Lung (tissue), 12 donors: ENCODE results near the gene SLC25A48. TPM values are rescaled to one million over a fixed set of nuclear protein-coding genes. Genes with fewer than 3 reads are reported as not detected.

Source experiments
- ATAC-seq: fragments of 200-7000 bp; cut with Tn5 transposase; one replicate; pipeline ENCODE4 v1.9.1; 2020; ENCODE audit warnings: moderate number of reproducible peaks; ENCODE audit not compliant: insufficient read depth, low FRiP score
- DNase-seq, 3 donors: peaks; one replicate each; pipeline ENCODE4 v3.0.0-alpha.2; 2013 to 2017
- H3K27ac ChIP-seq, 2 donors: one replicate each; pipeline ENCODE4 v1.5.1; 2013; ENCODE audit warnings: mild to moderate bottlenecking in 2 of 2, moderate library complexity in 2 of 2, control low read depth in 1 of 2, inconsistent platforms in 1 of 2, low read depth in 1 of 2, low read length in 1 of 2
- H3K27me3 ChIP-seq, 3 donors: one replicate each; pipeline ENCODE4 v1.5.1; 2013; ENCODE audit warnings: low read length in 2 of 3; ENCODE audit not compliant: control insufficient read depth in 3 of 3, insufficient read depth in 3 of 3
- H3K36me3 ChIP-seq, 4 donors: one replicate each; pipeline ENCODE4 v1.5.1; 2013; ENCODE audit warnings: low read length in 4 of 4, mild to moderate bottlenecking in 1 of 4, moderate library complexity in 1 of 4; ENCODE audit not compliant: control insufficient read depth in 4 of 4, insufficient read depth in 4 of 4
- H3K4me1 ChIP-seq, 5 donors: one replicate each; pipeline ENCODE4 v1.5.1; 2013; ENCODE audit warnings: low read length in 5 of 5, mild to moderate bottlenecking in 2 of 5, moderate library complexity in 1 of 5; ENCODE audit not compliant: control insufficient read depth in 5 of 5, insufficient read depth in 5 of 5
- H3K4me3 ChIP-seq: one replicate; pipeline ENCODE4 v1.5.1; 2013; ENCODE audit warnings: mild to moderate bottlenecking, control low read depth, moderate library complexity
- H3K9ac ChIP-seq, 2 donors: one replicate each; pipeline ENCODE4 v1.5.1; 2013; ENCODE audit warnings: low read length in 2 of 2, control low read depth in 1 of 2; ENCODE audit not compliant: insufficient read depth in 1 of 2
- H3K9me3 ChIP-seq, 4 donors: one replicate each; pipeline ENCODE4 v1.5.1; 2013; ENCODE audit warnings: low read length in 3 of 4, mild to moderate bottlenecking in 1 of 4, moderate library complexity in 1 of 4; ENCODE audit not compliant: control insufficient read depth in 4 of 4, insufficient read depth in 3 of 4
- WGBS, 2 donors: extraction: QIAGEN DNeasy Blood & Tissue Kit; methylation state at CpG; one replicate each; pipeline ENCODE4 v1.1.7; 2013; 5-methylcytosine and 5-hydroxymethylcytosine counted together
- polyA plus RNA-seq, 2 donors: library from polyadenylated mRNA; stranded (reverse); fragments of 200-250 nt; gene quantifications; one replicate each; pipeline ENCODE4 v1.2.1, GENCODE V29; 2013
- total RNA-seq, 2 donors: library from RNA; depleted of rRNA in 1 of 2; stranded (reverse); fragments of >200 nt in 1 of 2; gene quantifications; one replicate each; pipeline ENCODE4 v1.2.1, GENCODE V29; 2014 to 2021
- TF ChIP-seq, protein P1 (sequence below): IDR thresholded peaks from 2 replicates; pipeline ENCODE4 v1.5.1; 2012; ENCODE audit warnings: mild to moderate bottlenecking; ENCODE audit errors: control extremely low read depth, extremely low read depth
- donor health status: control.
- donor health status: control.
- donor health status: Bipolar disorder and iron deficiency.
- donor health status: healthy.
- donor health status: DM: yes; HTN: yes; CAD: no.

SLC25A48 gene
- total and polyA plus RNA-seq, 4 donors: not detected

DNA sequence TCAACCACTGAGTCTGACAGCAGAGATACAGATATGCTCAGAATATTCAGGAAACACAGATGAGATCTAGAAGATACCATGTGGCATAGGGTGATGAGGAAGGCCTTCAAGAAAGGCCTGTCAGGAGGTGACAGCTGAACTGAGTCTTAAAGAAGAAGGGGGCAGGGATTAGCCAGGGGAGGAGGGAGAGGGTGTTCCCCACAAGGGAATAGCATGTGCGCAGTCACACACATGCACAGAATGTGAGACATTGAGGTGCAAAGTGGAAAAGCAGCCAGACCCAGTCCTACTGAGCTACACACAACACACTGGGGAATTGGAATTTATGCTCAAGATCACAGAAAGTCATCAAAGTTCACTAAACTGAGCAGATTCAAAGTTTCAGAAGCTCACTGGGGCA is 3.0 kb upstream of the SLC25A48 start:
- Histone ChIP-seq H3K27ac (no peak overlapping the region), H3K4me3 (no peak overlapping the region), H3K4me1 (peaks cover 0 to 17% (median 4%) of the 10 kb centered on the region in 5 donors), H3K27me3 (peaks cover 0 to 42% (median 25%) of the 10 kb centered on the region in 3 donors), H3K9ac (no peak overlapping the region), H3K36me3 (no peaks in the 10 kb centered on the region), H3K9me3 (no peaks in the 10 kb centered on the region)
- DNase-seq (no peak), ATAC-seq (no peak)
- TF ChIP-seq, protein P1, sequence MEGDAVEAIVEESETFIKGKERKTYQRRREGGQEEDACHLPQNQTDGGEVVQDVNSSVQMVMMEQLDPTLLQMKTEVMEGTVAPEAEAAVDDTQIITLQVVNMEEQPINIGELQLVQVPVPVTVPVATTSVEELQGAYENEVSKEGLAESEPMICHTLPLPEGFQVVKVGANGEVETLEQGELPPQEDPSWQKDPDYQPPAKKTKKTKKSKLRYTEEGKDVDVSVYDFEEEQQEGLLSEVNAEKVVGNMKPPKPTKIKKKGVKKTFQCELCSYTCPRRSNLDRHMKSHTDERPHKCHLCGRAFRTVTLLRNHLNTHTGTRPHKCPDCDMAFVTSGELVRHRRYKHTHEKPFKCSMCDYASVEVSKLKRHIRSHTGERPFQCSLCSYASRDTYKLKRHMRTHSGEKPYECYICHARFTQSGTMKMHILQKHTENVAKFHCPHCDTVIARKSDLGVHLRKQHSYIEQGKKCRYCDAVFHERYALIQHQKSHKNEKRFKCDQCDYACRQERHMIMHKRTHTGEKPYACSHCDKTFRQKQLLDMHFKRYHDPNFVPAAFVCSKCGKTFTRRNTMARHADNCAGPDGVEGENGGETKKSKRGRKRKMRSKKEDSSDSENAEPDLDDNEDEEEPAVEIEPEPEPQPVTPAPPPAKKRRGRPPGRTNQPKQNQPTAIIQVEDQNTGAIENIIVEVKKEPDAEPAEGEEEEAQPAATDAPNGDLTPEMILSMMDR: no peak
- WGBS, 2 donors: 90 to 98% methylated on average over 1 of the region's 1 CpG

DNA sequence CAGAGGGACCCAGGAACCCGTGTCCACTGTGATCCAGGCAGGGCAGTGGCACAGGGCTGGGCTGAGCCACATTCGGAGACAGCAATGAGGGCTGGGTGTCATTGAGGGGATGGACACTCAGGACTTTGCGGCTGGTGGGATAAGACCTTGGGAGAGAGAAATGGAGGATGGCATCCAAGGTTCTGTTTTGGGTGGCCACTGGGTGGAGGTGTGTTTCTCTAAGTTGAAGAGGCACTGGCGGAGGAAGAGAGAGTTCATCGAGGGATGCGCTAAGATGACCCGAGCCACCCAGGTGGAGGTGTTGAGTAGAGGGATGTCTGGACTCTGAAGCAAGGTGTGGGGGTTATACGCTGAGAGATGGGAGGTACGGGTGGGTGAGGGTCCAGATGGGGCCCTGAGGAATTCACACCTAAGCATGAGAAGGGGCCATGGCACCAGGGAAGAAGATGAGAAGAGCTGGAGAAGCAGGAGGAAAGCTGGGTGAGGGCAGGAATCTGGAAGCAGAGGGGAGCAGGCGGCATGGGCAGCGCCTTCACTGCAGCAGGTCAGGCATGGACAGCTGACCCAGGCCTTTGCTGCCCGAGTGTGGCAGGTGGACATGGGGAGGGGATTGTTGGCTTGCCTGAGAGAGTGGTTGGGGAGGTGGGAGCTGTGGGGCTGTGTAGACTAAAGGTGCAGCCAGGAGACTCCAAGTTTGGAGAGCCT is 2.5 kb upstream of the SLC25A48 start:
- no peak overlapping the region for H3K9ac ChIP-seq
- H3K27me3 ChIP-seq: peaks cover 0 to 48% (median 28%) of the 10 kb centered on the region in 3 donors
- WGBS, 2 donors: 83 to 87% methylated on average over 12 of the region's 12 CpGs
- ATAC-seq (no peak), DNase-seq (no peak)
- H3K36me3 ChIP-seq: no peaks in the 10 kb centered on the region
- H3K4me1 ChIP-seq: peaks cover 0 to 17% (median 4%) of the 10 kb centered on the region in 5 donors
- TF ChIP-seq, protein P1: no peak
- no peak overlapping the region for H3K27ac ChIP-seq
- H3K4me3 ChIP-seq: no peak overlapping the region
- no peaks in the 10 kb centered on the region for H3K9me3 ChIP-seq

DNA sequence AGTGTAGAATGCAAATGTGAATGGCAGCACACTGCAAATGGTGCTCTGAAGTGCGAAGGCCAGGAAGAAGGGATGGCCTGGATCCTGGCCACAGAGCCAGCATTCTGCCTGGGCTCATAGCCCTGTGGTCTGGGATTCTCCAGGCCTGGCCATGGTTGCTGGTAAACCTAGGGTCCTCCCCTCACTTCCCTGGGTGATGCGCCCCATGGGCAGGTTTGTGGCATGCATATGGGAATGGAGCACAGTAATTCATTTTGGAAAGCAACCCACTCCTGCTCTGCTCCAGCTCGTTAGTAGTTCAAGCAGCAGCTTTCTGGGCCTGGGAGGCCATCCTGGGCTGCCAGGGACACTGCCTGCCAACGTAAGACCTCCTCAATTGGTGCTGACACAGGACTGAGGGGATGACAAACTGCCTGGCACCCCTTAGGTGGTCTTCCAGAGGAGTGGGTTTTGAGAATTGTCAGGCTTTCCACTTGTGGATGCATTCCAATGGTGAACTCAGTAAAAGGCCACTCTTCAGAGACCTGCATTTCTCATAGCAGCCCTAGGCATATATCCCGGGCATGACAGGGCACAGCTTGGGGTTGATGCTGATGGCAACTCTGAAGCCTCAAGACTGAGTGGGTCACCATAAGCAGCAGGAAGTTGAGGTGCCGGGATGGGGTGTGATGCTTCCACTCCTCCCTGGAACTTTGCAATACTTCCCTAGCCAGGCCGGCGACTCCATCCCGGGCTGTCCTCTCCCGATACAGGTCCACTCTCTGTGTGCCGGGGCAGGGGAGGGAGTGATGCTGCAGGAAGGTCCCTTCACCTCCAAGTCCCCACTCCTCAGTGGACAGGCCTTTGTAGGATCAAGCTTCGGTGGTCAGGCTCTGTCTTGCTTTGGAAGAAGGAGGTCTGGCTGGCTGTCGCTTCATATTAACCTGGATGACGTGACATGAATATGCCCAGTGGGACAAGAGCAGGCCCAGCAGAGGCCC is 1.2 kb upstream of the SLC25A48 start:
- Histone ChIP-seq H3K36me3 (no peaks in the 10 kb centered on the region), H3K9me3 (no peaks in the 10 kb centered on the region)
- TF ChIP-seq, protein P1: no peak

More for the DNA sequence above, 1.2 kb upstream of the SLC25A48 start:
- DNase-seq (no peak), ATAC-seq (no peak)
- H3K4me3 ChIP-seq: no peak overlapping the region
- peaks cover 0 to 17% (median 4%) of the 10 kb centered on the region in 5 donors for H3K4me1 ChIP-seq
- WGBS, 2 donors: 91 to 93% methylated on average over 14 of the region's 14 CpGs
- no peak overlapping the region for H3K27ac ChIP-seq
- H3K27me3 ChIP-seq: peaks cover 0 to 54% (median 28%) of the 10 kb centered on the region in 3 donors
- H3K9ac ChIP-seq: no peak overlapping the region
